HG03378 (cell line): Measurements from ENCODE around the gene SCGB1C1.
"Not testable (repeated sequence)": the region's sequence is repeated elsewhere in the genome, so short reads cannot be mapped to it uniquely, and the experiment has no call there.

Experiments used
- ATAC-seq: cut with Tn5 transposase; IDR thresholded peaks from one replicate; pipeline ENCODE4 v1.9.1; 2021; ENCODE audit warnings: mild to moderate bottlenecking, moderate library complexity; ENCODE audit not compliant: unreplicated experiment

Gene SCGB1C1

GRCh38 chr11:236774-237767 is 44.2 kb downstream of the SCGB1C1 start, which contains the start of gene PSMD13:
TSS of gene PSMD13 (plus strand) at chr11:236976. CDS start at chr11:237050, 74 bp downstream.
- peak; percentile 52 for ATAC-seq

GRCh38 chr11:238346-238745 is 45.5 kb downstream of the SCGB1C1 start:
- not testable (repeated sequence) for ATAC-seq

GRCh38 chr11:240315-240714 is 47.4 kb downstream of the SCGB1C1 start:
- no peak for ATAC-seq

- ATAC-seq = no peak
Observed at GRCh38 chr11:241634-242033, 48.8 kb downstream of the SCGB1C1 start.
